DOHH2 (cell line): ENCODE measurements around the gene PRPF31.
A peak's percentile ranks its signal among the peaks of the same experiment; 100 is the strongest.

Experiments used
- H3F3A ChIP-seq: fragments of 200-600 bp; sonication (generic), shearing (Covaris generic); 2 replicates; pipeline ENCODE4 v1.6.0; 2016; ENCODE audit warnings: antibody characterized with exemption, mild to moderate bottlenecking; ENCODE audit not compliant: control insufficient read depth, insufficient read depth
- H3K27ac ChIP-seq: fragments of 200-600 bp; sonication (generic); 2 replicates; pipeline ENCODE4 v1.5.1; 2014; ENCODE audit warnings: low read depth, mild to moderate bottlenecking, low read length, moderate library complexity
- H3K27me3 ChIP-seq: fragments of 200-600 bp; sonication (generic); 2 replicates; pipeline ENCODE4 v1.6.1; 2014; ENCODE audit warnings: mild to moderate bottlenecking, low read length, mixed read lengths; ENCODE audit not compliant: control insufficient read depth
- H3K36me3 ChIP-seq: fragments of 200-600 bp; sonication (generic); 2 replicates; pipeline ENCODE4 v1.6.1; 2014; ENCODE audit warnings: mild to moderate bottlenecking, low read length, moderate library complexity, mixed read lengths; ENCODE audit not compliant: control insufficient read depth
- H3K4me1 ChIP-seq: fragments of 200-600 bp; sonication (generic); 2 replicates; pipeline ENCODE4 v1.6.1; 2014; ENCODE audit warnings: mild to moderate bottlenecking, low read length, mixed read lengths; ENCODE audit not compliant: control insufficient read depth
- H3K4me2 ChIP-seq: fragments of 200-600 bp; sonication (generic); 2 replicates; pipeline ENCODE4 v1.6.0; 2014; ENCODE audit warnings: mild to moderate bottlenecking, low read length, moderate library complexity
- H3K4me3 ChIP-seq: fragments of 200-600 bp; sonication (generic); 2 replicates; pipeline ENCODE4 v1.5.1; 2014; ENCODE audit warnings: mild to moderate bottlenecking, low read length, mixed read lengths
- H3K79me2 ChIP-seq: fragments of 200-600 bp; sonication (generic); 2 replicates; pipeline ENCODE4 v1.6.1; 2014; ENCODE audit warnings: mild to moderate bottlenecking, low read length, mixed read lengths; ENCODE audit not compliant: control insufficient read depth
- H3K9me2 ChIP-seq: fragments of 200-600 bp; sonication (generic); replicated peaks from 2 replicates; pipeline ENCODE4 v1.6.1; 2014; ENCODE audit warnings: mild to moderate bottlenecking, low read length, mixed read lengths; ENCODE audit not compliant: control insufficient read depth
- H3K9me3 ChIP-seq: fragments of 200-600 bp; sonication (generic); 2 replicates; pipeline ENCODE4 v1.6.1; 2014; ENCODE audit warnings: antibody characterized with exemption, low read length, mixed read lengths; ENCODE audit not compliant: control insufficient read depth, insufficient read depth
- H4K20me1 ChIP-seq: fragments of 200-600 bp; sonication (generic); 2 replicates; pipeline ENCODE4 v1.6.0; 2014; ENCODE audit warnings: low read depth, mild to moderate bottlenecking, antibody characterized with exemption, low read length, moderate library complexity; ENCODE audit not compliant: control insufficient read depth, insufficient read depth
- CTCF ChIP-seq: fragments of 200-600 bp; sonication (generic); IDR thresholded peaks from one replicate; pipeline ENCODE4 v1.5.1; 2014; ENCODE audit warnings: antibody characterized with exemption, mild to moderate bottlenecking, low read depth, low read length; ENCODE audit not compliant: poor library complexity, severe bottlenecking
- EZH2phosphoT487 ChIP-seq: fragments of 200-600 bp; sonication (generic); IDR thresholded peaks from 2 replicates; pipeline ENCODE4 v1.6.1; 2017; ENCODE audit warnings: borderline replicate concordance, mild to moderate bottlenecking, antibody characterized with exemption, low read length, moderate library complexity, mixed read lengths

The PRPF31 gene

GRCh38 chr19:54133312-54133956 lies 17.9 kb downstream of the PRPF31 start:
- Histone ChIP-seq H3F3A (no peaks in the 10 kb centered on the region), H3K27me3 (no peaks in the 10 kb centered on the region), H3K9me2 (no peaks in the 10 kb centered on the region), H3K4me2 (no peak overlapping the region), H3K79me2 (peaks cover 9% of the 10 kb centered on the region), H3K36me3 (peaks cover 31% of the 10 kb centered on the region), H3K27ac (no peak overlapping the region), H3K4me3 (no peak overlapping the region), H3K4me1 (peaks cover 11% of the 10 kb centered on the region), H4K20me1 (0 out of 2 replicates have a peak, but pooled peaks cover 3% of the 10 kb centered on the region), H3K9me3 (no peaks in the 10 kb centered on the region)
- TF ChIP-seq EZH2phosphoT487 (no peak), CTCF (no peak)

GRCh38 chr19:54133957-54134590 lies 18.5 kb downstream of the PRPF31 start:
- Histone ChIP-seq H3K9me3 (no peaks in the 10 kb centered on the region), H3K36me3 (peaks cover 28% of the 10 kb centered on the region), H3K27ac (no peak overlapping the region), H3K79me2 (peaks cover 15% of the 10 kb centered on the region), H3K4me1 (peaks cover 18% of the 10 kb centered on the region), H3K27me3 (no peaks in the 10 kb centered on the region), H4K20me1 (0 out of 2 replicates have a peak, but pooled peaks cover 6% of the 10 kb centered on the region), H3K4me3 (no peak overlapping the region), H3K9me2 (no peaks in the 10 kb centered on the region), H3F3A (no peaks in the 10 kb centered on the region), H3K4me2 (no peak overlapping the region)
- no peak for TF ChIP-seq EZH2phosphoT487
- no peak for TF ChIP-seq CTCF

- no peaks in the 10 kb centered on the region for H3F3A ChIP-seq
- peak overlapping the region; percentile 80 for H3K4me3 ChIP-seq
- peaks cover 21% of the 10 kb centered on the region for H3K4me1 ChIP-seq
- no peak overlapping the region for H3K27ac ChIP-seq
- H3K9me3 ChIP-seq: no peaks in the 10 kb centered on the region
- peak overlapping the region; percentile 88 for H3K4me2 ChIP-seq
- H4K20me1 ChIP-seq: 0 out of 2 replicates have a peak, but pooled peaks cover 9% of the 10 kb centered on the region
- peaks cover 37% of the 10 kb centered on the region for H3K79me2 ChIP-seq
- H3K9me2 ChIP-seq: no peaks in the 10 kb centered on the region
- H3K36me3 ChIP-seq: peaks cover 34% of the 10 kb centered on the region
- no peaks in the 10 kb centered on the region for H3K27me3 ChIP-seq
- TF ChIP-seq EZH2phosphoT487: no peak
- TF ChIP-seq CTCF: no peak
These were observed 20.7 kb downstream of the PRPF31 start for GRCh38 chr19:54136086-54136863.
